Measurements from ENCODE around the gene DAAM2.

GRCh38 chr6:39819676-39820075, 27.5 kb downstream of the DAAM2 start:
- TF ChIP-seq CTCF (IDR thresholded peaks at IDR 0.05) (no peak), POLR2A (IDR thresholded peaks at IDR 0.05) (no peak), EP300 (IDR thresholded peaks at IDR 0.05) (no peak)
